ENCODE results near the gene DHRSX. TPM values are rescaled to one million over a fixed set of nuclear protein-coding genes. Genes with fewer than 3 reads are reported as not detected.

Gene DHRSX
- total and polyA plus RNA-seq, 9 of the 15 experiments (the other 6 are each of a cell fraction or from before 2014, with no cell fraction given), result 0.59 to 11.0 (median 6.2) TPM

DNA sequence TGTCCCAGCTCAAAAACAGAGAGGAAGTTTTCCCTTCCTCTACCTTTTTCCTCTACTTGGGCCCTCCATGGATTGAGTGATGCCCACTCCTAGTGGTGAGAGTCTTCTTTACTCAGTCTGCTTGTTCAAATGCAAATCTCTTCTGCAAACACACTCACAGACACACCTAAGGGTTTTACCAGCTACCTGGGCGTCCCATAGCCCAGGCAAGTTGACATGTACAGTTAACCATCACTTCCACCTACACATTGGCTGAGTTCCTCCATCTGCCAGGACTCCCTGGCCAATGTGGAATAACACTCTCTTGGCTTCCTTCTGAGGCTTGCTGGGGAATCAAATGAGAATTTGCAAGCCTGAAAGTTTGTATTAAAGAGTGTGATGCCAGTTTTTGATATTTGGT lies 45.7 kb upstream of the DHRSX start:
- 0% methylated on average over 1 of the region's 1 CpG for WGBS (ENCODE audit: insufficient coverage, low coverage, missing lambda C conversion rate)
- Histone ChIP-seq H3K9me3 (replicated peaks; ENCODE audit: control insufficient read depth, insufficient read depth, low read depth, low read length) (no peaks in the 10 kb centered on the region), H4K20me1 (replicated peaks; ENCODE audit: control insufficient read depth, insufficient read depth, low read length) (no peaks in the 10 kb centered on the region), H3K4me2 (ENCODE audit: insufficient read depth, low read length) (no peak overlapping the region), H3K79me2 (ENCODE audit: control insufficient read depth, insufficient read depth, low read length) (no peaks in the 10 kb centered on the region), H2AFZ (ENCODE audit: low read depth, low read length) (no peak overlapping the region), H3K4me3 (no peak overlapping the region), H3K9me1 (ENCODE audit: control insufficient read depth, insufficient read depth, low read length) (no peaks in the 10 kb centered on the region), H3K36me3 (ENCODE audit: control insufficient read depth, insufficient read depth, low read length) (no peaks in the 10 kb centered on the region), H3K27me3 (ENCODE audit: control insufficient read depth in 2 of 2, insufficient read depth in 2 of 2, low read length in 2 of 2) (peaks cover 0 to 5% of the 10 kb centered on the region in 2 experiments; a peak in 2 of 5 replicates), H3K27ac (ENCODE audit: extremely low read depth, low read depth, low read length) (no peak overlapping the region), H3K9ac (ENCODE audit: insufficient read depth in 1 of 2, low read depth in 2 of 2, low read length in 2 of 2) (no peak overlapping the region), H3K4me1 (replicated peaks in 1 of 2; ENCODE audit: control insufficient read depth in 2 of 2, insufficient read depth in 2 of 2, low read length in 2 of 2) (no peaks in the 10 kb centered on the region; a peak in 3 of 5 replicates)
- in situ Hi-C loops (cut with MboI) (no loop called here), intact Hi-C loops (cut with micrococcal nuclease) (no loop called here)
- CTCF ChIA-PET (ENCODE audit: low intra/inter-chr PET ratio), result no interaction called here
- DNase-seq (ENCODE audit: extremely low read depth in 1 of 4, low spot score in 3 of 4), result no peak
- no peak for ATAC-seq
- no TSS peak for BruUV-seq (replicated peaks)
- no peak for FAIRE-seq
- POLR2A ChIA-PET, result no interaction called here
- TF ChIP-seq SAFB (IDR thresholded peaks at IDR 0.05; ENCODE audit: borderline replicate concordance, low read depth, low read length), result no peak
- no peak for TF ChIP-seq PHF20 (IDR thresholded peaks at IDR 0.05; ENCODE audit: partially characterized antibody)
- TF ChIP-seq, protein P1, sequence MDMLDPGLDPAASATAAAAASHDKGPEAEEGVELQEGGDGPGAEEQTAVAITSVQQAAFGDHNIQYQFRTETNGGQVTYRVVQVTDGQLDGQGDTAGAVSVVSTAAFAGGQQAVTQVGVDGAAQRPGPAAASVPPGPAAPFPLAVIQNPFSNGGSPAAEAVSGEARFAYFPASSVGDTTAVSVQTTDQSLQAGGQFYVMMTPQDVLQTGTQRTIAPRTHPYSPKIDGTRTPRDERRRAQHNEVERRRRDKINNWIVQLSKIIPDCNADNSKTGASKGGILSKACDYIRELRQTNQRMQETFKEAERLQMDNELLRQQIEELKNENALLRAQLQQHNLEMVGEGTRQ (CRISPR knock-in tag; IDR thresholded peaks at IDR 0.05), result no peak
- no peak for TF ChIP-seq C11orf30 (IDR thresholded peaks at IDR 0.05; ENCODE audit: low read depth)
- TF ChIP-seq NR2C2 (CRISPR knock-in tag; IDR thresholded peaks at IDR 0.05), result no peak
- TF ChIP-seq NR2C2 (tag; IDR thresholded peaks at IDR 0.05), result no peak
- no peak for TF ChIP-seq ARNT (IDR thresholded peaks at IDR 0.05)
- TF ChIP-seq, protein P2, sequence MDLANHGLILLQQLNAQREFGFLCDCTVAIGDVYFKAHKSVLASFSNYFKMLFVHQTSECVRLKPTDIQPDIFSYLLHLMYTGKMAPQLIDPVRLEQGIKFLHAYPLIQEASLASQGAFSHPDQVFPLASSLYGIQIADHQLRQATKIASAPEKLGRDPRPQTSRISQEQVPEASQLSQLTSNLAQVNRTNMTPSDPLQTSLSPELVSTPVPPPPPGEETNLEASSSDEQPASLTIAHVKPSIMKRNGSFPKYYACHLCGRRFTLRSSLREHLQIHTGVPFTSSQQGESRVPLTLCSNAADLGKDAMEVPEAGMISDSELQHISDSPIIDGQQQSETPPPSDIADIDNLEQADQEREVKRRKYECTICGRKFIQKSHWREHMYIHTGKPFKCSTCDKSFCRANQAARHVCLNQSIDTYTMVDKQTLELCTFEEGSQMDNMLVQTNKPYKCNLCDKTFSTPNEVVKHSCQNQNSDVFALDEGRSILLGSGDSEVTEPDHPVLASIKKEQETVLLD (IDR thresholded peaks at IDR 0.05), result no peak
- TF ChIP-seq DACH1 (IDR thresholded peaks at IDR 0.05; ENCODE audit: partially characterized antibody), result no peak
- TF ChIP-seq, protein P3, sequence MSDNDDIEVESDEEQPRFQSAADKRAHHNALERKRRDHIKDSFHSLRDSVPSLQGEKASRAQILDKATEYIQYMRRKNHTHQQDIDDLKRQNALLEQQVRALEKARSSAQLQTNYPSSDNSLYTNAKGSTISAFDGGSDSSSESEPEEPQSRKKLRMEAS (CRISPR knock-in tag; IDR thresholded peaks at IDR 0.05), result no peak
- TF ChIP-seq ZNF212 (CRISPR knock-in tag; IDR thresholded peaks at IDR 0.05), result no peak
- TF ChIP-seq, protein P4, sequence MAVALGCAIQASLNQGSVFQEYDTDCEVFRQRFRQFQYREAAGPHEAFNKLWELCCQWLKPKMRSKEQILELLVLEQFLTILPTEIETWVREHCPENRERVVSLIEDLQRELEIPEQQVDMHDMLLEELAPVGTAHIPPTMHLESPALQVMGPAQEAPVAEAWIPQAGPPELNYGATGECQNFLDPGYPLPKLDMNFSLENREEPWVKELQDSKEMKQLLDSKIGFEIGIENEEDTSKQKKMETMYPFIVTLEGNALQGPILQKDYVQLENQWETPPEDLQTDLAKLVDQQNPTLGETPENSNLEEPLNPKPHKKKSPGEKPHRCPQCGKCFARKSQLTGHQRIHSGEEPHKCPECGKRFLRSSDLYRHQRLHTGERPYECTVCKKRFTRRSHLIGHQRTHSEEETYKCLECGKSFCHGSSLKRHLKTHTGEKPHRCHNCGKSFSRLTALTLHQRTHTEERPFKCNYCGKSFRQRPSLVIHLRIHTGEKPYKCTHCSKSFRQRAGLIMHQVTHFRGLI (CRISPR knock-in tag; IDR thresholded peaks at IDR 0.05), result no peak
- TF ChIP-seq POLR3G (IDR thresholded peaks at IDR 0.05; ENCODE audit: extremely low read depth, insufficient read length, insufficient replicate concordance), result no peak
- TF ChIP-seq ZNF76 (CRISPR knock-in tag; IDR thresholded peaks at IDR 0.05; ENCODE audit: borderline replicate concordance), result no peak
- no peak for TF ChIP-seq NBN (IDR thresholded peaks at IDR 0.05; ENCODE audit: low read depth)
